GM08714 (cell line): ENCODE data around the gene PCDHGA1.
"Not testable (repeated sequence)": the region's sequence is repeated elsewhere in the genome, so short reads cannot be mapped to it uniquely, and the experiment has no call there.

ENCODE experiments used
- H3K4me3 ChIP-seq: fragments of 200-500 bp; sonication (Bioruptor generic); 2 replicates; pipeline ENCODE4 v1.5.1; 2014; ENCODE audit warnings: mild to moderate bottlenecking, low read length, inconsistent platforms
- ZNF274 ChIP-seq: IDR thresholded peaks from 2 replicates; pipeline ENCODE4 v1.6.1; 2012; ENCODE audit warnings: mild to moderate bottlenecking, low read depth, low read length

Gene PCDHGA1

DNA sequence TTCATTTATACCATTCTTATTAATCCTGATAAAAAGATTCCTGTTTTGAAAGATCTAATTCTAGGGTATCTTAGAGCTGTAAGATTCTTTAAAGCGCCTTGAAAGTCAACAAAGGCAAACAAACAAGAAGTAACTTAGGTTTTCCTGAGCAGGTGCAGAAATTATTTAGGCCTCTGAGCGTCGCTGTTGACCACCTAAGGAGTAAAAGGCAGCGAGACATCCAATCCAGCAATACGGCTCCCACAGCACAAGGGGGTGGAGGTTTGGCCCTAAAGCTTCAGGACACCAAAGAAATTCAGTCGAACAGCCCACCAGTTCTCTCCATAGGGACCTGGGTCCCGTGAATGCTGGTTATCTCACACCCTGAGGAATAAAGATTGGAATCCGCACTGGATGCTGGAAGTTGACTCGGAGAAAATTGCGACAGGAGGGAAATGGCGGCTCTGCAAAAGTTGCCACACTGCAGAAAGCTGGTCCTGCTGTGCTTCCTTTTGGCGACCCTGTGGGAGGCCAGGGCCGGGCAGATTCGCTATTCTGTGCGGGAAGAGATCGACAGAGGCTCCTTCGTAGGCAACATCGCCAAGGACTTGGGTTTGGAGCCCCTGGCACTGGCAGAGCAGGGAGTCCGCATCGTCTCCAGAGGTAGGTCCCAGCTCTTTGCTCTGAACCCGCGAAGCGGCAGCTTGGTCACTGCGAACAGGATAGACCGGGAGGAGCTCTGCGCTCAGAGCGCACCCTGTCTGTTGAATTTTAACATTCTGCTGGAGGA is 8.4 kb downstream of the PCDHGA1 start, which contains the start of gene PCDHGA2:
Gene PCDHGA2 (plus strand): TSS at position 223 of the 769 bp plus-strand sequence.
- H3K4me3 ChIP-seq: no peak within 1 kb of the TSS
- TF ChIP-seq ZNF274: no peak

DNA sequence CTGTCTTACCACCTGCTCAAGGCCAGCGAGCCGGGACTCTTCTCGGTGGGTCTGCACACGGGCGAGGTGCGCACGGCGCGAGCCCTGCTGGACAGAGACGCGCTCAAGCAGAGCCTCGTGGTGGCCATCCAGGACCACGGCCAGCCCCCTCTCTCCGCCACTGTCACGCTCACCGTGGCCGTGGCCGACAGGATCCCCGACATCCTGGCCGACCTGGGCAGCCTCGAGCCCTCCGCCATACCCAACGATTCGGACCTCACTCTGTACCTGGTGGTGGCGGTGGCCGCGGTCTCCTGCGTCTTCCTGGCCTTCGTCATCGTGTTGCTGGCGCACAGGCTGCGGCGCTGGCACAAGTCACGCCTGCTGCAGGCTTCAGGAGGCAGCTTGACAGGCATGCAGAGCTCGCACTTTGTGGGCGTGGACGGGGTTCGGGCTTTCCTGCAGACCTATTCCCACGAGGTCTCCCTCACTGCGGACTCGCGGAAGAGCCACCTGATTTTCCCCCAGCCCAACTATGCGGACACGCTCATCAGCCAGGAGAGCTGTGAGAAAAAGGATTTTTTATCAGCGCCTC is 10.6 kb downstream of the PCDHGA1 start:
- H3K4me3 ChIP-seq: not testable (repeated sequence)

DNA sequence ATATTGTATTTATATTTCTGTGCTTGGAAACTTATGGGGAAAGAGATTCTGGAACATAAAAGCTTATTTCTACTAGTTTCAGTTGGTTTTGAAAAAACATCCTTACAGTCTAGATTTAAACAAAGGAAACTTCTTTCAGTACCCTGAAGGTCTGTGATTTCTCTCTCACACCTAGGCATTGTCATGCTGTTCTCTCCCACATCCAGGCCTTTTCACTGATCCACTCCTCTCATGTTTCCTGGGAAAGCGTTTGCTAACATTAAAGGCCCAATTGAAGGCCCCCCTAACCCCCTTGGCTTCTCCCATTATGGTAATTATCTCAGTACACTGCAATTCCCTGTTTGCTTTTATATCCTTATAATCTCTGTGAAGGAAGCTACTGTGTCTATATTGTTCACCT is 12.5 kb downstream of the PCDHGA1 start:
- no peak overlapping the region for H3K4me3 ChIP-seq
- TF ChIP-seq ZNF274: no peak

DNA sequence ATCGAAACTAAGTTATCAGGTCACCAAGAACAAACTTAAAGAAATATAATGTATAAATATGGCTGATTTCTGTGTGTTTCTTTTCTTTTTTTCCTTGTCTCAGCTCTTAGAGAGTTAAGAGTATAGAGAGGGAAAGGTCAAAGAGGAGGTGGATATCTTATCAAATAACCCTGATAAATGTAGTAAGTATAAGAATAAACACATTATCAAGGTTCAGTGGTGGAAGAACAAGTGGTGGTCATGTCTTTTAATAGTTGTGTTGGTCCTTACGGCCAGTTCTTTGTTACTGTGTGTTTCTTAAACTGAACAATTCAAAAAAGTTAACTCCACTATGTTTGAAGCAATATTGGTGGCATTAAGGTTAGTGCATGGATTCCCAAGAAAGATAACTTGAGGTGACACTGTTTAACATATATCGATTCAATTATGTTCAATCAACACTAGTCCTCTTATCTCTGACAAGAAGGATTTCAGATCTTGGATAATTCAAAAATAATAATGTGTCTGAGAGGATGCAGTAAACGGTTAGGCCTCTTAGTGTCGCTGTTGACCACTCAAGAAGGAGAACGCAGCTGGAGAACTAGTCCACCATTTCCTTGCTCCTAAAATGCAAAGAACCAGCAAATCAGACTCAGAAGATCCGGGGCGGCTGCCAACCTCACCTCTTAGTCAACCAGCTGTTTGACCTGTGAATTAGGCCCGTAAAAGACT is 13.1 kb downstream of the PCDHGA1 start, which contains the start of gene PCDHGA3:
Gene PCDHGA3 (plus strand): TSS at position 588 of the 711 bp plus-strand sequence. CDS start 205 bp downstream, outside the sequence.
- TF ChIP-seq ZNF274: no peak
- H3K4me3 ChIP-seq: peak within 1 kb of the TSS; percentile 64

DNA sequence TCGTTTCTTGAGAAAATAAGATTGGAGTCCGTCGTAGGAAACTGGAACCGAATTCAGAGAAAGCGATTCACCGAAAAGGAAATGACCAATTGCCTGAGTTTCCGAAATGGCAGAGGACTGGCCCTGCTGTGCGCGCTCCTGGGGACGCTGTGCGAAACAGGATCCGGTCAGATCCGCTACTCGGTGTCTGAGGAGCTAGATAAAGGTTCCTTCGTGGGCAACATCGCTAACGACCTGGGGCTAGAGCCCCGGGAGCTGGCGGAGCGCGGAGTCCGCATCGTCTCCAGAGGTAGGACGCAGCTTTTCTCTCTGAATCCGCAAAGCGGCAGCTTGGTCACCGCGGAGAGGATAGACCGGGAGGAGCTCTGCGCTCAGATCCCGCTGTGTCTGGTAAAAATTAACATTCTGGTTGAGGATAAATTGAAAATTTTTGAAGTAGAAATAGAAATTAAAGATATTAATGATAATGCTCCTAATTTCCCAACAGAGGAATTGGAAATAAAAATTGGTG is 13.7 kb downstream of the PCDHGA1 start:
- peak overlapping the region; percentile 64 for H3K4me3 ChIP-seq
- TF ChIP-seq ZNF274: no peak

DNA sequence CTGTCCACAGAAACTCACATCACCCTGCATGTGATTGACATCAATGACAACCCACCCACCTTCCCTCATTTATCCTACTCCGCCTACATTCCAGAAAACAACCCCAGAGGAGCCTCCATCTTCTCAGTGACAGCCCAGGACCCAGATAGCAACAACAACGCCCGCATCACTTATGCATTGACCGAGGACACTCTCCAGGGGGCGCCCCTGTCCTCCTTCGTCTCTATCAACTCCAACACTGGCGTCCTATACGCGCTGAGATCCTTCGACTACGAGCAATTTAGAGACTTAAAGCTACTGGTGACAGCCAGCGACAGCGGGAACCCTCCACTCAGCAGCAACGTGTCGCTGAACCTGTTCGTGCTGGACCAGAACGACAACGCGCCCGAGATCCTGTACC is 15.0 kb downstream of the PCDHGA1 start:
- no peak overlapping the region for H3K4me3 ChIP-seq
- no peak for TF ChIP-seq ZNF274

DNA sequence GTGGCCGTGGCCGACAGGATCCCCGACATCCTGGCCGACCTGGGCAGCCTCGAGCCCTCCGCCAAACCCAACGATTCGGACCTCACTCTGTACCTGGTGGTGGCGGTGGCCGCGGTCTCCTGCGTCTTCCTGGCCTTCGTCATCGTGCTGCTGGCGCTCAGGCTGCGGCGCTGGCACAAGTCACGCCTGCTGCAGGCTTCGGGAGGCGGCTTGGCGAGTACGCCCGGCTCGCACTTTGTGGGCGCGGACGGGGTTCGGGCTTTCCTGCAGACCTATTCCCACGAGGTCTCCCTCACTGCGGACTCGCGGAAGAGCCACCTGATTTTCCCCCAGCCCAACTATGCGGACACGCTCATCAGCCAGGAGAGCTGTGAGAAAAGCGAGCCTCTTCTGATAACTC is 15.7 kb downstream of the PCDHGA1 start:
- not testable (repeated sequence) for H3K4me3 ChIP-seq

DNA sequence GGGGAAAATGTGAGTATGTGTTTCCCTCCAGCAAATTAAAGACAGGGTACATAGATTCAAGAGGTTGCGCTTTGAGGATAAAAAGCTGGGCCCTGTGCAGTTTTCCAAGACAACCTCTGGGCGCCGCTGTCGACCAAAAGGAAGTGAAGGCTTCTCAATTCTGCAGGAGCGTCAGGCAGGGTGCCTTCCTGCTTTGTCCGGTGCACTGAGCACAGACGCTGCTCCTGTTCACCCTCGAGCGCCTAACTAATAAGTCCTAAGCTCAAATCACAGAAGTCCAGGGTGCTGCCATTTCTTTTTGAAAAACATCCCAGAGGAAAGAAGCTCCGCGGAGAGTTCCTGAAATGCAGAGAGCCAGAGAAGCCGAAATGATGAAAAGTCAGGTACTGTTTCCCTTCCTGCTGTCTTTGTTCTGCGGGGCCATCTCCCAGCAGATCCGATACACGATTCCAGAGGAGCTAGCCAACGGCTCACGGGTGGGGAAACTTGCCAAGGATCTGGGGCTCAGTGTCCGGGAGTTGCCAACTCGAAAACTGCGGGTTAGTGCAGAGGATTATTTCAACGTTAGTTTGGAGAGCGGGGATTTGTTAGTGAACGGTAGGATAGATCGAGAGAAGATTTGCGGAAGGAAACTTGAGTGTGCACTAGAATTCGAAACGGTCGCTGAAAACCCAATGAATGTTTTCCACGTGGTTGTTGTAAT is 19.8 kb downstream of the PCDHGA1 start, which contains the start of gene PCDHGB1:
Gene PCDHGB1 (plus strand): TSS at position 183 of the 703 bp plus-strand sequence. CDS start 162 bp downstream, at position 345.
- H3K4me3 ChIP-seq: peak within 1 kb of the TSS; percentile 36
- no peak for TF ChIP-seq ZNF274

DNA sequence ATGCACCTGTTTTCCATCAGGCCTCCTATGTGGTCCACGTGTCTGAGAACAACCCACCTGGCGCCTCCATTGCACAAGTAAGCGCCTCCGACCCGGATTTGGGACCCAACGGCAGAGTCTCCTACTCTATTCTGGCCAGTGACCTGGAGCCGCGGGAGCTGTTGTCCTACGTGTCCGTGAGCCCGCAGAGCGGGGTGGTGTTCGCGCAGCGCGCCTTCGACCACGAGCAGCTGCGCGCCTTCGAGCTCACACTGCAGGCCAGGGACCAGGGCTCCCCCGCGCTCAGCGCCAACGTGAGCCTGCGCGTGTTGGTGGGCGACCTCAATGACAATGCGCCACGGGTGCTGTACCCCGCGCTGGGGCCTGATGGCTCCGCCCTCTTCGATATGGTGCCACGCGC is 21.3 kb downstream of the PCDHGA1 start:
- no peak overlapping the region for H3K4me3 ChIP-seq
- TF ChIP-seq ZNF274: no peak

DNA sequence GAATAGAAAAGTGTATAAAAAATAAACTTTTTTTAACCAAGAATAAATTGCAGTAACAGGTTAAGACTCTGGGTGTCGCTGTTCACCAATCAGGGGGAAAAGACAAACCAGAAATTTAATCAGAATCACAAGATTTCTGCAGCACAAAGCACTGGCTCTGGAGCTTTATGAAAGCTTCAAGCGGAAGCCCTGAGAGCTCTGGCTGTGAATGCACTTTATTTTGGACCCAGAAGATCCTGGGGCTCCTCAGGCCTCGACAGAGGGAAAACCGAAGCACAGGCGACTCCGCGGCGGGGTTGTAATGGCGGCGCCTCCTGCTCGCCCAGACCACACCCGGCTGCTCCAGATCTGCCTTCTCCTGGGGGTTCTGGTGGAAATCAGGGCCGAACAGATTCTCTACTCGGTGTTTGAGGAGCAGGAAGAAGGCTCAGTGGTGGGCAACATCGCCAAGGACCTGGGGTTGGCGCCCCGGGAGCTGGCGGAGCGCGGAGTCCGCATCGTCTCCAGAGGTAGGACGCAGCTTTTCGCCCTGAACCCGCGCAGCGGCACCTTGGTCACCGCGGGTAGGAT is 24.7 kb downstream of the PCDHGA1 start, which contains the start of gene PCDHGA4:
Gene PCDHGA4 (plus strand): TSS at position 122 of the 570 bp plus-strand sequence. CDS start 87 bp downstream, at position 209.
- no peak for TF ChIP-seq ZNF274
- H3K4me3 ChIP-seq: peak within 1 kb of the TSS; percentile 35; the same call in 1 of the 2 replicates

DNA sequence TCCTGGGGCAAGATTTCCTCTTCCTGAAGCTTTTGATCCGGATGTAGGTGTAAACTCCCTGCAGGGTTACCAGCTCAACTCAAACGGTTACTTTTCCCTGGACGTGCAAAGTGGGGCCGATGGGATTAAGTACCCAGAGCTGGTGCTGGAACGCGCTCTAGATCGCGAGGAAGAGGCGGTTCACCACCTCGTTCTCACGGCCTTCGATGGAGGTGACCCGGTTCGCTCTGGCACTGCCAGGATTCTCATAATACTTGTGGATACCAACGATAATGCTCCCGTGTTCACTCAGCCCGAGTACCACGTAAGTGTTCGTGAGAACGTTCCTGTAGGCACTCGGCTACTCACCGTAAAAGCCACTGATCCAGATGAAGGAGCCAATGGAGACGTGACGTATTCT is 25.3 kb downstream of the PCDHGA1 start:
- H3K4me3 ChIP-seq: no peak overlapping the region
- TF ChIP-seq ZNF274: no peak

DNA sequence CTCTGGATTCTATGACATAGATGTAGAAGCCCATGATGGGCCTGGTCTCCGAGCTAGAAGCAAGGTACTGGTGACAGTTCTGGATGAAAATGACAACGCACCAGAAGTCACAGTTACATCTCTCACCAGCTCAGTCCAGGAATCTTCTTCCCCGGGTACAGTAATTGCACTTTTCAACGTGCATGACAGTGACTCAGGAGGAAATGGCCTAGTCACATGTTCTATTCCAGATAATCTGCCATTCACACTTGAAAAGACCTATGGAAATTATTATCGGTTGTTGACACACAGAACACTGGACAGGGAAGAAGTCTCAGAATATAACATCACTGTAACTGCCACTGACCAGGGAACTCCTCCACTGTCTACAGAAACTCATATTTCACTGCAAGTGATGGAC is 25.8 kb downstream of the PCDHGA1 start:
- no peak for TF ChIP-seq ZNF274
- H3K4me3 ChIP-seq: no peak overlapping the region

DNA sequence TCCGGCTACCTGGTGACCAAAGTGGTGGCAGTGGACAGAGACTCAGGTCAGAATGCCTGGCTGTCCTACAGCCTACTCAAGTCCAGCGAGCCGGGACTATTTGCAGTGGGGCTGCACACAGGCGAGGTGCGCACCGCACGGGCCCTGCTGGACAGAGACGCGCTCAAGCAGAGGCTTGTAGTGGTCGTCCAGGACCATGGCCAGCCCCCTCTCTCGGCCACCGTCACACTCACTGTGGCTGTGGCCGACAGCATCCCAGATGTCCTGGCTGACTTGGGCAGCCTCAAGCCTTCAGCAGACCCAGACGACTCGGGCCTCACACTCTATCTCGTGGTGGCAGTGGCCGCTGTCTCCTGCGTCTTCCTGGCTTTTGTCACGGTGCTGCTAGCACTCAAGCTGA is 26.6 kb downstream of the PCDHGA1 start:
- no peak for TF ChIP-seq ZNF274
- no peak overlapping the region for H3K4me3 ChIP-seq
